Naive thymus-derived CD4-positive, alpha-beta T cell (primary cell): ENCODE measurements around the gene GLT1D1. TPM values are rescaled to one million over a fixed set of nuclear protein-coding genes. Genes with fewer than 3 reads are reported as not detected.

Experiments
- ATAC-seq: fragments of 150-1000 bp; cut with Tn5 transposase; 2 replicates; pipeline ENCODE4 v1.10.0; 2021; ENCODE audit warnings: mild to moderate bottlenecking, moderate library complexity
- CTCF ChIA-PET: fragments of 350-600 bp; sonication (Branson Sonifier 250); formaldehyde crosslinking; loops from one replicate; lab custom pipeline; 2021; ENCODE audit warnings: antibody characterized with exemption; lab: Charles Lee
- POLR2A ChIA-PET: fragments of 350-600 bp; sonication (Branson Sonifier 250); formaldehyde crosslinking; loops from one replicate; lab custom pipeline; 2021; ENCODE audit warnings: antibody characterized with exemption, inconsistent platforms; lab: Charles Lee
- DNase-seq, 9 donors: peaks; one replicate each; pipeline versions ENCODE4 v3.0.0 to v3.0.0-alpha.2; 2020 to 2022; ENCODE audit warnings: mixed read lengths in 1 of 9
- H3K27ac ChIP-seq: one replicate; pipeline ENCODE4 v1.7.0; 2013; ENCODE audit warnings: mild to moderate bottlenecking, low read depth, low read length, moderate library complexity
- H3K27me3 ChIP-seq, 2 donors: one replicate each; pipeline ENCODE4 v1.7.0; 2013; ENCODE audit warnings: low read length in 2 of 2, mild to moderate bottlenecking in 2 of 2, moderate library complexity in 2 of 2; ENCODE audit not compliant: control insufficient read depth in 2 of 2, insufficient read depth in 2 of 2
- H3K36me3 ChIP-seq, 3 experiments: 1 replicate in 2 of 3; 2 replicates in 1 of 3; pipeline ENCODE4 v1.7.0; 2013; ENCODE audit warnings: low read length in 3 of 3, mild to moderate bottlenecking in 3 of 3, moderate library complexity in 1 of 3; ENCODE audit not compliant: insufficient read depth in 3 of 3, control insufficient read depth in 2 of 3
- H3K4me1 ChIP-seq, 2 donors: one replicate each; pipeline ENCODE4 v1.7.0; 2013; ENCODE audit warnings: low read length in 2 of 2, mild to moderate bottlenecking in 2 of 2, moderate library complexity in 1 of 2; ENCODE audit not compliant: control insufficient read depth in 2 of 2, insufficient read depth in 2 of 2
- H3K4me3 ChIP-seq: 2 replicates; pipeline ENCODE4 v1.7.0; 2013; ENCODE audit warnings: mild to moderate bottlenecking, low read length
- H3K9me3 ChIP-seq, 3 experiments: 1 replicate in 2 of 3; 2 replicates in 1 of 3; pipeline ENCODE4 v1.7.0; 2013; ENCODE audit warnings: low read length in 3 of 3; ENCODE audit not compliant: control insufficient read depth in 2 of 3
- H3K27ac Mint-ChIP-seq, 9 donors: one replicate each; pipeline ENCODE4 v1.8.0; 2020 to 2022; ENCODE audit warnings: mixed read lengths in 9 of 9, mild to moderate bottlenecking in 8 of 9, moderate library complexity in 5 of 9, inconsistent platforms in 2 of 9
- H3K27me3 Mint-ChIP-seq, 5 donors: one replicate each; pipeline ENCODE4 v1.8.0; 2021 to 2022; ENCODE audit warnings: mixed read lengths in 5 of 5, mild to moderate bottlenecking in 1 of 5
- H3K36me3 Mint-ChIP-seq, 5 donors: one replicate each; pipeline ENCODE4 v1.8.0; 2020 to 2022; ENCODE audit warnings: mixed read lengths in 5 of 5, mild to moderate bottlenecking in 3 of 5, inconsistent platforms in 1 of 5
- H3K4me1 Mint-ChIP-seq, 7 donors: one replicate each; pipeline ENCODE4 v1.8.0; 2020 to 2022; ENCODE audit warnings: mixed read lengths in 7 of 7, mild to moderate bottlenecking in 3 of 7, inconsistent platforms in 1 of 7
- H3K4me3 Mint-ChIP-seq, 10 donors: one replicate each; pipeline ENCODE4 v1.8.0; 2020 to 2022; ENCODE audit warnings: mild to moderate bottlenecking in 10 of 10, mixed read lengths in 10 of 10, moderate library complexity in 6 of 10, inconsistent platforms in 2 of 10
- H3K9me3 Mint-ChIP-seq, 11 donors: one replicate each; pipeline ENCODE4 v1.8.0; 2020 to 2022; ENCODE audit warnings: mixed read lengths in 11 of 11, mild to moderate bottlenecking in 4 of 11, inconsistent platforms in 1 of 11, moderate library complexity in 1 of 11
- intact Hi-C, 2 donors: fragments of 100-400 bp; cut with micrococcal nuclease; formaldehyde crosslinking; loops; one replicate each; pipeline ENCODE4 v1.15.1; 2023
- polyA plus RNA-seq, 2 donors: library from polyadenylated mRNA; unstranded; fragments of 300-500 nt; fragmentation: Illumina TruSeq; gene quantifications; one replicate each; pipeline ENCODE4 v1.2.3, GENCODE V29; 2021
- total RNA-seq, 6 experiments: library from RNA in 5 of 6; stranded (reverse) in 5 of 6; gene quantifications; 1 replicate in 5 of 6; 2 replicates in 1 of 6; pipeline ENCODE4 v1.2.3 and lab custom pipeline; 2021 to 2026

GLT1D1 gene
- total and polyA plus RNA-seq, 7 experiments from 2014 or later: 0.11 to 16.9 (median 1.1) TPM; not detected in 3

DNA sequence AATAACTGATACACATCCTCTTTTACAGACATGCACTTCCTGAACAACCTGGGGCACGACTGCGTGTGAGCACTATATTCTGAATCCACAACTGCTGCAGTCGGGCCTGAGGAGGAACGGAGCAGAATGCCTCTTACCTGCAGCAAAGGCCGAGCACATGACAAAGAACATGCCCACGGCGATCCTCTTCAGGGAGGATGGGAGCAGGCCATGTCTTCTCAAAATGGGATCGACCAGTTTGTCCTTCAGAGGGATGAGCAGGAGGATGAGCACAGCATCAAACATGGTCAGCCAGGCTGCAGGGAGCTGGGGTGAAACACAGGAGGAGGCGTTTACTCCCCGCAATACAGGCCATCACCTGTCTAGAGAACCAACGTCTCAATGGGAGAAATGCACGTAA, 44.6 kb upstream of the GLT1D1 start:
- ATAC-seq: no peak
- H3K27me3 Mint-ChIP-seq: no peaks in the 10 kb centered on the region
- H3K27ac ChIP-seq: no peak overlapping the region
- POLR2A ChIA-PET: no interaction called here
- H3K9me3 ChIP-seq: no peaks in the 10 kb centered on the region
- H3K27me3 ChIP-seq: no peaks in the 10 kb centered on the region
- H3K27ac Mint-ChIP-seq: no peak overlapping the region
- peaks cover 0 to 24% of the 10 kb centered on the region in 2 donors for H3K4me1 ChIP-seq
- H3K4me1 Mint-ChIP-seq: peaks cover 14 to 44% (median 21%) of the 10 kb centered on the region in 7 donors
- no peak overlapping the region for H3K4me3 ChIP-seq
- no peak overlapping the region for H3K4me3 Mint-ChIP-seq
- H3K36me3 ChIP-seq: peaks cover 0 to 34% (median 8%) of the 10 kb centered on the region in 3 experiments
- H3K9me3 Mint-ChIP-seq: peaks cover 0 to 3% (median 0%) of the 10 kb centered on the region in 11 donors
- peaks cover 3 to 55% (median 40%) of the 10 kb centered on the region in 5 donors for H3K36me3 Mint-ChIP-seq
- CTCF ChIA-PET: no interaction called here
- DNase-seq: no peak
- intact Hi-C loops: no loop called here

DNA sequence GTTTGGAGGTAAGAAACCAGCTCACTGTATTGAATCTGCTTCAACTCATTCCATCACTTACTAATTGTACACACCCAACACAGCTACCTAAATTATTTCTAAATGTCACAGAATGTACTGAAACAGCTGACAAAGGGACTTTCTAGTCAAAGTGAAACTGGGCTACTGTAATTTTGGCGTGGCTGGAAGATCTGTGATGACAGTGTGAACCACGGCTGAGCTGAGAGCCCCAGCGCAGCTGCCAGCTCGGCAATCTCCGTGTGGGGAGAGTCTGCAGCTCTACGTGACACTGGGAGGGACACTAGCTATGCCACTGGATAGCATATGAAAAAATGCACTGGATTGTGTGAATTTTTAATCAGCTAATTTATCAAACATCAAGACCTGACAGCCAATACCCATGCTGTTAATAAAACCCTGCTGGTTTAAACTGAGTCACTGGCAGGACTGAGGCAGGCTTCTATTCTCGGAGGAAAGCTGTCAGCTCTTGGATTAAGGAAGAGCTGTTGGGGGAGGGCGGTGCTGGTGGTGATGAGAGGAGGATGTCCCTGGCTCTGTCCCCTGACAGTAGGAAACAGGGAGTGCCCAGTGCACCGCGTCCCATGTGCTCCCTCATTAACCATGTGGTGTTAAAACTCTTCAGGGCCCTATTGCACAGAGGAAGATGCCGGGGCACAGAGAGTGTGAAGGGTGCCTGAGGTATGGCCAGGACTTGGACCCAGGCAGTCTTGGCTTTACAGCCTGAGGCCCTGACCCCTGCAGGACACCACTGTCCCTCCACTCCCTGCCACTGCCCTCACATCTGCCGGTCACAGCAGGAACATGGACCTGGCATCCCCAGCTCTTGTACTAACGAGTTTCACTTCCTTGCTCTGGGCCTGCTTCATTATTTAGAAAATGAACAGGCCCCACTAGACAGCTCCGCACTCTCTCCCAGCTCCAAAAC, 42.8 kb upstream of the GLT1D1 start:
- Histone ChIP-seq H3K4me1 (peaks cover 0 to 24% of the 10 kb centered on the region in 2 donors), H3K4me3 (no peak overlapping the region), H3K36me3 (peaks cover 8 to 33% (median 9%) of the 10 kb centered on the region in 3 experiments), H3K9me3 (no peaks in the 10 kb centered on the region), H3K27me3 (no peaks in the 10 kb centered on the region), H3K27ac (no peak overlapping the region)
- ChIA-PET CTCF (no interaction called here), POLR2A (no interaction called here)
- peak; percentile 75 for ATAC-seq
- intact Hi-C loops: loop anchor here in 1 of 2 donors (1.0 to 10.0 kb wide), 3 partner anchors 14 to 1246 kb away; no protein-coding TSS in a partner anchor
- peak in 1 of 9 donors; percentile 51 for DNase-seq
- Mint-ChIP-seq H3K4me3 (peak overlapping the region in 5 of 10 donors; percentile 3 to 76 (median 28)), H3K27ac (peak overlapping the region in 6 of 9 donors; percentile 12 to 88 (median 43)), H3K36me3 (peaks cover 11 to 54% (median 40%) of the 10 kb centered on the region in 5 donors), H3K27me3 (no peaks in the 10 kb centered on the region), H3K4me1 (peaks cover 17 to 52% (median 29%) of the 10 kb centered on the region in 7 donors), H3K9me3 (peaks cover 0 to 2% (median 0%) of the 10 kb centered on the region in 11 donors)

DNA sequence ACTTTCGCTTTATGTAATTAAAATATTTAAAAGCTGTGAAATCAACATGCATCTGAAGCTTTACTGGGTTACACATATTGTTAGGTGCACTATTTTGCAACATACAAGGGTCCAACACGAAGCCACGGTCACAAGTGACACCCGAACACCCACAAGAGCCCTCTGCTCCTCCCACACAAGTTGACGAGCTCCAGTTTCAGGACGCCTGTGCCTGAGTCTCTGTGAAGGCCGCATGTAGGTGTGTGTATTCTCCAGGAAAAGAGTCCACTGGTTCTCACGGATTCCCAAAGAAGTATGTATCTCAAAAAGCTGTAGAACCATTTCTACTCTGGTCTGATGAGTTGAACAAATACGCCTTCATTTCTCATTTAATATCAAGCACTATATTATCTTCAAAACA, 41.5 kb upstream of the GLT1D1 start:
- Mint-ChIP-seq H3K4me3 (peak overlapping the region in 3 of 10 donors; percentile 2 to 55 (median 33)), H3K27me3 (no peaks in the 10 kb centered on the region), H3K4me1 (peaks cover 23 to 62% (median 31%) of the 10 kb centered on the region in 7 donors), H3K27ac (peak overlapping the region in 4 of 9 donors; percentile 2 to 58 (median 27)), H3K9me3 (peaks cover 0 to 2% (median 0%) of the 10 kb centered on the region in 11 donors), H3K36me3 (peaks cover 11 to 47% (median 34%) of the 10 kb centered on the region in 5 donors)
- ATAC-seq (peak; percentile 36), DNase-seq (peak in 1 of 9 donors; percentile 13)
- ChIA-PET POLR2A (no interaction called here), CTCF (interaction anchor here (0.6 kb wide), 1 partner anchor 698 kb away, joined by 3 read pairs; no protein-coding TSS in a partner anchor)
- Histone ChIP-seq H3K36me3 (peaks cover 8 to 33% (median 9%) of the 10 kb centered on the region in 3 experiments), H3K27ac (no peak overlapping the region), H3K4me3 (no peak overlapping the region), H3K9me3 (no peaks in the 10 kb centered on the region), H3K27me3 (no peaks in the 10 kb centered on the region), H3K4me1 (peaks cover 0 to 37% of the 10 kb centered on the region in 2 donors)
- intact Hi-C loops: loop anchor here in 1 of 2 donors (10.0 kb wide), 1 partner anchor 1247 kb away; no protein-coding TSS in a partner anchor

DNA sequence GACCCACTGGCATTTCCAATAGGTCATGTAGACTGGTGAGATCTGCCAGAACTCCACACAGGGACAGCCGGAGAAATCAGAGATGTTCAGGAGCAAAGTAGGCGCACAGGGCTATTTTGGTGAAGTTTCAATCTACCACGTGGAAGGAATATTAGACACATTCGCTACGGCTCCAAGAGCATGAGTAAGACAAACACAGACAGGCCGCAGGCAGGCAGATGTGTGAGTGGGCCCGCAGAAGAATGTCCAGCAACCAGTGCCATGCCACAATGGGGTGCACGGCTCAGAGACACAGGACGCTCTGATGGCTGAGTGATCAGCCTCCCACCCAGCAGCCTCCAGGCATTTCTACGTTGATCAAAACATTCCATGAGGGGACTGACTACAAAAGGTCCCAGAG, 39.9 kb upstream of the GLT1D1 start:
- Histone ChIP-seq H3K4me3 (no peak overlapping the region), H3K9me3 (no peaks in the 10 kb centered on the region), H3K27ac (no peak overlapping the region), H3K27me3 (no peaks in the 10 kb centered on the region), H3K36me3 (peaks cover 4 to 22% (median 9%) of the 10 kb centered on the region in 3 experiments), H3K4me1 (peaks cover 0 to 53% of the 10 kb centered on the region in 2 donors)
- Mint-ChIP-seq H3K4me3 (no peak overlapping the region), H3K27ac (no peak overlapping the region), H3K4me1 (peaks cover 38 to 73% (median 45%) of the 10 kb centered on the region in 7 donors), H3K9me3 (peaks cover 0 to 2% (median 0%) of the 10 kb centered on the region in 11 donors), H3K36me3 (peaks cover 11 to 37% (median 29%) of the 10 kb centered on the region in 5 donors), H3K27me3 (no peaks in the 10 kb centered on the region)
- intact Hi-C loops: loop anchor here in 1 of 2 donors (10.0 kb wide), 1 partner anchor 1249 kb away; no protein-coding TSS in a partner anchor
- POLR2A ChIA-PET: no interaction called here
- no peak for ATAC-seq
- DNase-seq: no peak
- CTCF ChIA-PET: no interaction called here

DNA sequence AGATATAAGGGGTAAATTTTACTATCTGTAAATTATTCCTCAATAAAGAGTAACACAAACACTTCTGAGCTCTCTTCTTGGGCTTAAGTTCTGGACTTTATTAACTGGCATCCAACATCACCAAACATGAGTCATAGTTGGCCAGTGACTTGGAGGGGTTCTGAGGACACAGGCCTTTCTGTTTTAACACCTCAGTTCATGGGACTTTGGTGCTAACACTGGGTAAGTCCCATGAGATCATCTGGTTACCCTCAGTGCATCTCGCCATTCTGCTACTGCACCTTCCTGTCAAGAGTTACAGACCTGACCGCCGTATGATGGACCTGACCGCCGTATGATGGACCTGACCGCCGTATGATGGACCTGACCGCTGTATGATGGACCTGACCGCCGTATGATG, 39.4 kb upstream of the GLT1D1 start:
- no peak overlapping the region for H3K27ac ChIP-seq
- Mint-ChIP-seq H3K27ac (no peak overlapping the region), H3K4me1 (peaks cover 43 to 76% (median 50%) of the 10 kb centered on the region in 7 donors), H3K27me3 (no peaks in the 10 kb centered on the region), H3K4me3 (no peak overlapping the region), H3K9me3 (peaks cover 0 to 2% (median 0%) of the 10 kb centered on the region in 11 donors), H3K36me3 (peaks cover 8 to 32% (median 26%) of the 10 kb centered on the region in 5 donors)
- ATAC-seq (peak; percentile 32), DNase-seq (no peak)
- intact Hi-C loops: loop anchor here in 1 of 2 donors (10.0 kb wide), 1 partner anchor 1249 kb away; no protein-coding TSS in a partner anchor
- H3K9me3 ChIP-seq: no peaks in the 10 kb centered on the region
- peaks cover 0 to 17% (median 9%) of the 10 kb centered on the region in 3 experiments for H3K36me3 ChIP-seq
- ChIA-PET POLR2A (no interaction called here), CTCF (no interaction called here)
- no peaks in the 10 kb centered on the region for H3K27me3 ChIP-seq
- H3K4me1 ChIP-seq: peaks cover 0 to 57% of the 10 kb centered on the region in 2 donors
- H3K4me3 ChIP-seq: no peak overlapping the region

DNA sequence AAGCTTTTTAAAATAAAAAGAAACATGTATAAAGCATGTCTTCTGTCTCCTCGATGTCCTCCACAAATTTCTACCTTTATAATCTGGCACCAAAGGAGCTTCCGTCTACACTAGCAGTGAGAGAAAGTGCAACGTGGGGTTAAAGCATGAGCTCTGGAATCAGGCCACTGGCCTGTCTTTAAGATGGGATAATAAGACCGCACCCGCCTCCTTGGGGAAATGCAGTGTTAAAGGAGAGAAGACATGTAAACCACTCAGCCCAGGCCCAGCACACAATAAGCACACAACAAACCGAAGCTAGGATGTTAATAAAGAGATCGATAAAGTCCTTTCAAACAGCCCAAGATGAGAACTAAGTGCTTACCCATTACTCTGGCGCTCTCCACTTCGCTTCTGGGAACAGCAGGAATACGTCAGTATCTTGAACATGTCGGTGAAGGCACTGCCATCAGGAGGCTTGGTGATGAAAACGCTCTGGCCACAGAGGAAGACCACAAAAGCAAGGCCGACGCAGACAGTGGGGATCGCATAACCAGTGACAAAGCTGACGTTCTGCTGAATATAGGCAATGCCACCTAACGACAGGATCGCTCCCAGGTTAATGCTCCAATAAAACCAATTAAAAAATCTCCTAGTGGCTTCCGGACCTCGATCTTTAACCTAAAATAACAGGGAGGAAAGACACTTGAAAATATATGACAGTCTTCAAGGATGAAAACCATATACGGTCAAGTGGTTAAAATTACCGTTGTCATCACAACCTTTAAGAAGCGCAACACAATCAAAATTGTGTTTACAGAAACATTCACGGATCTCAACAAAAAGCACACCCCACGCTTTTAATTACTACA, 38.6 kb upstream of the GLT1D1 start:
- H3K4me1 ChIP-seq: peaks cover 0 to 57% of the 10 kb centered on the region in 2 donors
- no peak for ATAC-seq
- Mint-ChIP-seq H3K27ac (peak overlapping the region in 1 of 9 donors; percentile 25), H3K36me3 (peaks cover 8 to 31% (median 24%) of the 10 kb centered on the region in 5 donors), H3K9me3 (peaks cover 0 to 2% (median 0%) of the 10 kb centered on the region in 11 donors), H3K27me3 (no peaks in the 10 kb centered on the region), H3K4me1 (peaks cover 48 to 81% (median 57%) of the 10 kb centered on the region in 7 donors), H3K4me3 (peak overlapping the region in 1 of 10 donors; percentile 33)
- no peaks in the 10 kb centered on the region for H3K9me3 ChIP-seq
- no peak for DNase-seq
- CTCF ChIA-PET: no interaction called here
- POLR2A ChIA-PET: no interaction called here
- H3K36me3 ChIP-seq: peaks cover 0 to 16% (median 9%) of the 10 kb centered on the region in 3 experiments
- intact Hi-C loops: loop anchor here in 1 of 2 donors (10.0 kb wide), 1 partner anchor 1250 kb away; no protein-coding TSS in a partner anchor
- H3K27ac ChIP-seq: no peak overlapping the region
- no peak overlapping the region for H3K4me3 ChIP-seq
- H3K27me3 ChIP-seq: no peaks in the 10 kb centered on the region
